Neural progenitor cell (in vitro differentiated cells): ENCODE results near the gene RBMS1.

ENCODE experiments used
- EZH2phosphoT487 ChIP-seq: fragments of 200-600 bp; sonication (generic); IDR thresholded peaks from 2 replicates; pipeline ENCODE4 v1.6.1; 2017; ENCODE audit warnings: antibody characterized with exemption
- TF ChIP-seq, protein P1 (sequence below): fragments of 200-600 bp; sonication (generic); IDR thresholded peaks from 2 replicates; pipeline ENCODE4 v1.5.1; 2017; ENCODE audit warnings: antibody characterized with exemption, mild to moderate bottlenecking

GRCh38 chr2:160268151-160268781 lies 225.3 kb downstream of the RBMS1 start:
- TF ChIP-seq, protein P1, sequence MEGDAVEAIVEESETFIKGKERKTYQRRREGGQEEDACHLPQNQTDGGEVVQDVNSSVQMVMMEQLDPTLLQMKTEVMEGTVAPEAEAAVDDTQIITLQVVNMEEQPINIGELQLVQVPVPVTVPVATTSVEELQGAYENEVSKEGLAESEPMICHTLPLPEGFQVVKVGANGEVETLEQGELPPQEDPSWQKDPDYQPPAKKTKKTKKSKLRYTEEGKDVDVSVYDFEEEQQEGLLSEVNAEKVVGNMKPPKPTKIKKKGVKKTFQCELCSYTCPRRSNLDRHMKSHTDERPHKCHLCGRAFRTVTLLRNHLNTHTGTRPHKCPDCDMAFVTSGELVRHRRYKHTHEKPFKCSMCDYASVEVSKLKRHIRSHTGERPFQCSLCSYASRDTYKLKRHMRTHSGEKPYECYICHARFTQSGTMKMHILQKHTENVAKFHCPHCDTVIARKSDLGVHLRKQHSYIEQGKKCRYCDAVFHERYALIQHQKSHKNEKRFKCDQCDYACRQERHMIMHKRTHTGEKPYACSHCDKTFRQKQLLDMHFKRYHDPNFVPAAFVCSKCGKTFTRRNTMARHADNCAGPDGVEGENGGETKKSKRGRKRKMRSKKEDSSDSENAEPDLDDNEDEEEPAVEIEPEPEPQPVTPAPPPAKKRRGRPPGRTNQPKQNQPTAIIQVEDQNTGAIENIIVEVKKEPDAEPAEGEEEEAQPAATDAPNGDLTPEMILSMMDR, result no peak
- no peak for TF ChIP-seq EZH2phosphoT487
